Measurements from ENCODE around the gene SCRN1.

DNA sequence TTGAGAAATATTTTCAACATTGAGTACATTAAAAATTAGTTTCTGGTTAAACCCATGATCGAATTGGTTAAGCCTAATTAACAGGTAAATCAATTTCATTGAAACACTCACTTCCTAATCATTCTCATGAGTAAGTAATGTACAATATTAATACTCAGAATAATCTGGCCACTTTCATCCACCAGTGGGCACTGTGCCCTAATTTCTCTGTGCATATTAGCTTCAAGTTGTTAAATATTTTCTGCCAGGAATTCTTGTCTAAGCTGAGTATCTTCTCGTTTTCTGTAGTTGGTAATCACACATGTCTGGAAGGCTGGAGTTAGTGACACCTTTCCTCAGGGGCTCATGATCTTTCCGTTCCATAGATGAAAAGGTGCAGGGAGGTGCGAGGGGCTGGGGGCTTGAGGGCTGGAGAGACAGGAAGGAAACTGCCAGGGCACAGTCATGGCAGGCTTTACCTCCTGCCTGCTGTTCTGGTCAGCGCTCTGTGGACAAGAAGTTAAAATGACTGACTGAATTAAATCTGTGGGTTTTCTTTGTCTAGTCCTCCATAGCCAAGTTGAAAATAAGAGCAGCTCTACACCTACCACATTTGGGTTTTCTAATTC is 111.4 kb downstream of the SCRN1 start:
- TF ChIP-seq POLR2A (IDR thresholded peaks at IDR 0.05) = no peak
- TF ChIP-seq, protein P1, sequence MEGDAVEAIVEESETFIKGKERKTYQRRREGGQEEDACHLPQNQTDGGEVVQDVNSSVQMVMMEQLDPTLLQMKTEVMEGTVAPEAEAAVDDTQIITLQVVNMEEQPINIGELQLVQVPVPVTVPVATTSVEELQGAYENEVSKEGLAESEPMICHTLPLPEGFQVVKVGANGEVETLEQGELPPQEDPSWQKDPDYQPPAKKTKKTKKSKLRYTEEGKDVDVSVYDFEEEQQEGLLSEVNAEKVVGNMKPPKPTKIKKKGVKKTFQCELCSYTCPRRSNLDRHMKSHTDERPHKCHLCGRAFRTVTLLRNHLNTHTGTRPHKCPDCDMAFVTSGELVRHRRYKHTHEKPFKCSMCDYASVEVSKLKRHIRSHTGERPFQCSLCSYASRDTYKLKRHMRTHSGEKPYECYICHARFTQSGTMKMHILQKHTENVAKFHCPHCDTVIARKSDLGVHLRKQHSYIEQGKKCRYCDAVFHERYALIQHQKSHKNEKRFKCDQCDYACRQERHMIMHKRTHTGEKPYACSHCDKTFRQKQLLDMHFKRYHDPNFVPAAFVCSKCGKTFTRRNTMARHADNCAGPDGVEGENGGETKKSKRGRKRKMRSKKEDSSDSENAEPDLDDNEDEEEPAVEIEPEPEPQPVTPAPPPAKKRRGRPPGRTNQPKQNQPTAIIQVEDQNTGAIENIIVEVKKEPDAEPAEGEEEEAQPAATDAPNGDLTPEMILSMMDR (IDR thresholded peaks at IDR 0.05 in 4 of 5, conservative IDR thresholded peaks at IDR 0.05 in 1 of 5) = no peak
